Activated naive CD4-positive, alpha-beta T cell treated with anti-CD3 and anti-CD28 coated beads, Interleukin-2, amount 50 U/mL, for 72 hours (primary cell): ENCODE results near the gene GPC4. TPM values are rescaled to one million over a fixed set of nuclear protein-coding genes. Genes with fewer than 3 reads are reported as not detected.
A peak's percentile ranks its signal among the peaks of the same experiment; 100 is the strongest.
"Not testable (repeated sequence)": the region's sequence is repeated elsewhere in the genome, so short reads cannot be mapped to it uniquely, and the experiment has no call there.

ENCODE experiments used
- ATAC-seq, 2 donors: fragments of 150-1000 bp; cut with Tn5 transposase; 2 replicates each; pipeline ENCODE4 v1.10.0; 2021; ENCODE audit warnings: mild to moderate bottlenecking in 2 of 2, moderate library complexity in 2 of 2
- DNase-seq, 2 donors: peaks; one replicate each; pipeline ENCODE4 v3.0.0; 2021 to 2022; ENCODE audit warnings: low spot score in 2 of 2
- H3K27ac Mint-ChIP-seq, 2 donors: one replicate each; pipeline ENCODE4 v1.8.0; 2022; ENCODE audit warnings: mild to moderate bottlenecking in 2 of 2, mixed read lengths in 2 of 2
- H3K36me3 Mint-ChIP-seq, 2 donors: one replicate each; pipeline ENCODE4 v1.8.0; 2022; ENCODE audit warnings: mixed read lengths in 2 of 2
- H3K9me3 Mint-ChIP-seq, 2 donors: one replicate each; pipeline ENCODE4 v1.8.0; 2022; ENCODE audit warnings: mixed read lengths in 2 of 2
- total RNA-seq, 2 donors: library from RNA; stranded (reverse); gene quantifications; one replicate each; pipeline ENCODE4 v1.2.3, GENCODE V29; 2022

The GPC4 gene
- total RNA-seq, 2 donors from 2014 or later, result 0.27 TPM; not detected in 1

DNA sequence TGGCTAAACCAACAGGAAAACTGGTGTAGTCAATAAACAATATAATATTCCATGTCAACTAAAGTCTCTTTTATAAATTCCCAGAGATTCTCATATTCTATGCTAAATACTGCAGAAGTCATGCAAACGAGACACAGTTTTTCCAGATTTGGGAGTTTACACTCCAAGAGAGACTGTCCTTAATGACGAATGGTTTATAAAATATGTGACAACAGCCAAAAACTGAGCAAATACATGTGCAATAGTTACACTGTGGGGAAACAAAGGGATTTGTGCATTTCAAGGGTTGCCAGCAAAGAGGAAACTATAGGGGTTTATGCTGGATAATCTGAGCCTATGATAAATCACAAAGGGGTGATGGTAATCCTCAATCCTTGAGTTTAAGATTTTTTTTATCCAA lies 75.7 kb downstream of the GPC4 start:
- no peaks in the 10 kb centered on the region for H3K9me3 Mint-ChIP-seq
- DNase-seq (no peak), ATAC-seq (no peak)
- H3K36me3 Mint-ChIP-seq, result no peaks in the 10 kb centered on the region
- H3K27ac Mint-ChIP-seq, result no peak overlapping the region

- DNase-seq, result no peak
- Mint-ChIP-seq H3K9me3 (no peaks in the 10 kb centered on the region), H3K27ac (no peak overlapping the region), H3K36me3 (no peaks in the 10 kb centered on the region)
- ATAC-seq, result no peak
Observed at GRCh38 chrX:133337250-133337649, 78.0 kb downstream of the GPC4 start.

- H3K36me3 Mint-ChIP-seq, result no peaks in the 10 kb centered on the region
- ATAC-seq (no peak), DNase-seq (peak in 1 of 2 donors; percentile 4)
- H3K27ac Mint-ChIP-seq, result no peak overlapping the region
- H3K9me3 Mint-ChIP-seq, result no peaks in the 10 kb centered on the region
Observed at GRCh38 chrX:133335027-133335426, 80.3 kb downstream of the GPC4 start.

DNA sequence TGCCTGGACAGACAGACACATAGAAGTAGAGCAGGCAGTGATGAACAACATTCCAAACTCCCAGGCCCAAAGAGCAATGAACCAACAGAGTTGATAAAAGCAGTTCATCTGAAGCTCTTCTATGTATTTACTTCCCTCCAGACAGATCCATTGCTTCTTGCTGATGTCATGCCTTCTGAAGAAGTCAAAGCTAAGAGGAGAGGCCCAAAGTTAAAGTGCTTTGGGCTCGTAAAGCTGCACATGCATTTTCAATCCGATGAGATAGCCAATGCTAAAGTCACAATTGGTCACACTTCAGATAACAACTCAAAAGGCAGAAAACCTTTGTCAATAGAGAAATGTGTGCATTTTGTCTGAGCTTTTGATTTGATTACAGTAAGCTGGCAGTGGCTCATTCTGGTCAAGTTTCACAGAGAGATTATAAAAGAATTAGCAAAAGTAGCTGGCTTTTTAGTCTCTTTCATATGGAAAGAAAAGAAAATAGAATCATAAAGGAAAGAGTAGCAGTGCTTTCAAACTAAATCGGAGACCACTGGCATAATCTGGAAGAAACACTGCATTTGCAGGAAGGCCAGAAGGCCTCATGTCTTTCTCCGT lies 82.0 kb downstream of the GPC4 start:
- DNase-seq (no peak), ATAC-seq (no peak)
- H3K27ac Mint-ChIP-seq, result no peak overlapping the region
- H3K9me3 Mint-ChIP-seq, result no peaks in the 10 kb centered on the region
- no peaks in the 10 kb centered on the region for H3K36me3 Mint-ChIP-seq

- ATAC-seq, result no peak
- no peaks in the 10 kb centered on the region for H3K9me3 Mint-ChIP-seq
- H3K27ac Mint-ChIP-seq, result no peak overlapping the region
- DNase-seq, result no peak
- no peaks in the 10 kb centered on the region for H3K36me3 Mint-ChIP-seq
Observed at GRCh38 chrX:133332737-133333136, 82.6 kb downstream of the GPC4 start.

GRCh38 chrX:133330956-133331355 lies 84.3 kb downstream of the GPC4 start:
- no peak overlapping the region for H3K27ac Mint-ChIP-seq
- no peaks in the 10 kb centered on the region for H3K36me3 Mint-ChIP-seq
- no peaks in the 10 kb centered on the region for H3K9me3 Mint-ChIP-seq
- DNase-seq (no peak), ATAC-seq (no peak)

DNA sequence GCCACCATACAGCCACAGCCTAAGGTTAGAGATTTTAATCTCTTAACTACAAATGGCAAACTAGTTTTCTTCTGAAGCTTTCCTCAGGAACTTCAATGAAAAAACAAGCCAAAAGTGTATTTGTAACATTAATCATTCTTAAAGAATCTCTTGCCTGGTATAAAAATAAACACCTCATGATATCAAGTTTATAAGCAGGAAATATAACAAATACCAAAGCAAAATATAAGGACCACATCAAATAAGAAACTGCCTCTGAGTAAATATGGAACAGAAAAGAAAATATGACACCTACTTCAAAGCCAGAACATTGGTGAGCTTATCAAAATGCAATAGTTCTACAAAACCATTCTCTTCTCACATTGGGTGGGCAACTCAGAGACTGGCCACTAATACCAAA lies 89.9 kb downstream of the GPC4 start:
- H3K9me3 Mint-ChIP-seq, result no peaks in the 10 kb centered on the region
- ATAC-seq, result no peak
- DNase-seq, result no peak
- no peak overlapping the region for H3K27ac Mint-ChIP-seq
- H3K36me3 Mint-ChIP-seq, result no peaks in the 10 kb centered on the region

DNA sequence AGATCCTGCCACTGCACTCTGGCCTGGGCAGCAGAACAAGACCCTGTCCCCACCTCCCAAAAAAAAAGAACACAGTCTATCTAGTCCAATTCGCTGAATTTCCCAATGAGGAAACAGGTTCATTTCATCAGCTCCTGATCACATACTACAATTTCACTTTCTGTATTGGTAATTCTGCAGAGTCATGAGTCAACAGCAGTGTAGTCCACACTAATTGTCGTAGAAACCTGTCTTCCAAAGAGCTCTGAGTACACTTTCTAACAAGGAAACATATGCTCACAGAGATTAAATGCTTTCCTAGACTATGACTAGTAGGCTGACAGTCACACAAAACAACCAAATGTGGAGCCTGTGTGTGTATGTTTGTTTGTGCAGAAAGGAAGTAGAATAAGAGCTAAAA lies 91.9 kb downstream of the GPC4 start:
- Mint-ChIP-seq H3K9me3 (no peaks in the 10 kb centered on the region), H3K36me3 (no peaks in the 10 kb centered on the region), H3K27ac (no peak overlapping the region)
- ATAC-seq (peak in 1 of 2 donors; percentile 71), DNase-seq (no peak)

- not testable (repeated sequence) for H3K36me3 Mint-ChIP-seq, ATAC-seq, DNase-seq
Observed at GRCh38 chrX:133322269-133322668, 93.0 kb downstream of the GPC4 start.

DNA sequence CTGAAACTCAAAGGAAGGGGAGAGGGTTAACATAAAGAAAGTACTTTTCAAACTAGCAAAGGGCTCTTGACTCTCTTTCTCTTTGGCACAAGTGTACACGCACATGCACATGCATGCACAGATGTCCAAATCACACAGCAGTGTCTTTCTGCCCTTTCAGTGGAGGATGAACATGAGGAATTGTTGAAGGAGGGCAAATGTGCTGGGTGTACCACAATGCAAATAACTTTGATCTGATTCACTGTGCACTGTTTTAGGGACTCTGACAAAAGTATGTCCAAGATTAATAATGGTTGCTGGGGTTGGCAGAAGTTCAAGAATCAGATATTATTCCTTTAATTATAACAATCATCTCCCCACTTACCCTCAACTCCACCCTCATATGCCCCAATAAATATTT lies 93.8 kb downstream of the GPC4 start:
- no peak overlapping the region for H3K27ac Mint-ChIP-seq
- no peaks in the 10 kb centered on the region for H3K36me3 Mint-ChIP-seq
- H3K9me3 Mint-ChIP-seq, result no peaks in the 10 kb centered on the region
- DNase-seq (no peak), ATAC-seq (no peak)

More at GRCh38 chrX:133322269-133322668, 93.0 kb downstream of the GPC4 start:
- not testable (repeated sequence) for H3K27ac Mint-ChIP-seq, H3K9me3 Mint-ChIP-seq

DNA sequence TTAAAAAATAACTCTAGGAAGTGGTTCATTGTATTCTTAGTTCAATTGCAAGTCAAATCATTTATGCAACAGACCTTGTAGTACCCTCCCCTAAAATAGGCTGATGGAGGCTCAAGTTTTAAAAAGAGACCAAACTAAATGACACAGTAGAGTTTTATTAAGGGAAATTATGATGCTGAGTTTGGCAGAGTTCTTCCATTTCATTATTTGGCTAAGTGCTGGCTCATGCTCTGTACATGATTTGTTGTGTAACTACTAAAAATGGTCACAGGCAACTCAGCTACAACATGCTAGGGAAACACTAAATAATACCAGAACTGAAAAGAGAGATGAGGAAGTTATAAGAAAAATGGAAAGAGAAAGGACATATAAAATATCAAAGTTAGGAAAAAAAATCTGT lies 101.0 kb downstream of the GPC4 start:
- Mint-ChIP-seq H3K36me3 (no peaks in the 10 kb centered on the region), H3K9me3 (no peaks in the 10 kb centered on the region), H3K27ac (no peak overlapping the region)
- no peak for ATAC-seq
- no peak for DNase-seq

GRCh38 chrX:133308499-133308897 lies 106.8 kb downstream of the GPC4 start:
- DNase-seq (no peak), ATAC-seq (no peak)
- Mint-ChIP-seq H3K27ac (no peak overlapping the region), H3K9me3 (no peaks in the 10 kb centered on the region), H3K36me3 (no peaks in the 10 kb centered on the region)

- H3K27ac Mint-ChIP-seq, result no peak overlapping the region
- no peaks in the 10 kb centered on the region for H3K9me3 Mint-ChIP-seq
- ATAC-seq, result no peak
- DNase-seq, result no peak
- H3K36me3 Mint-ChIP-seq, result no peaks in the 10 kb centered on the region
Observed at GRCh38 chrX:133307637-133308498, 107.4 kb downstream of the GPC4 start.

- Mint-ChIP-seq H3K27ac (no peak overlapping the region), H3K9me3 (no peaks in the 10 kb centered on the region), H3K36me3 (no peaks in the 10 kb centered on the region)
- ATAC-seq (no peak), DNase-seq (no peak)
Observed at GRCh38 chrX:133307094-133307493, 108.2 kb downstream of the GPC4 start.

- Mint-ChIP-seq H3K27ac (no peak overlapping the region), H3K9me3 (no peaks in the 10 kb centered on the region), H3K36me3 (no peaks in the 10 kb centered on the region)
- ATAC-seq (no peak), DNase-seq (no peak)
Observed at GRCh38 chrX:133306316-133306715, 109.0 kb downstream of the GPC4 start.

- H3K36me3 Mint-ChIP-seq, result no peaks in the 10 kb centered on the region
- DNase-seq (no peak), ATAC-seq (no peak)
- no peaks in the 10 kb centered on the region for H3K9me3 Mint-ChIP-seq
- H3K27ac Mint-ChIP-seq, result no peak overlapping the region
Observed at GRCh38 chrX:133305348-133305747, 109.9 kb downstream of the GPC4 start.

DNA sequence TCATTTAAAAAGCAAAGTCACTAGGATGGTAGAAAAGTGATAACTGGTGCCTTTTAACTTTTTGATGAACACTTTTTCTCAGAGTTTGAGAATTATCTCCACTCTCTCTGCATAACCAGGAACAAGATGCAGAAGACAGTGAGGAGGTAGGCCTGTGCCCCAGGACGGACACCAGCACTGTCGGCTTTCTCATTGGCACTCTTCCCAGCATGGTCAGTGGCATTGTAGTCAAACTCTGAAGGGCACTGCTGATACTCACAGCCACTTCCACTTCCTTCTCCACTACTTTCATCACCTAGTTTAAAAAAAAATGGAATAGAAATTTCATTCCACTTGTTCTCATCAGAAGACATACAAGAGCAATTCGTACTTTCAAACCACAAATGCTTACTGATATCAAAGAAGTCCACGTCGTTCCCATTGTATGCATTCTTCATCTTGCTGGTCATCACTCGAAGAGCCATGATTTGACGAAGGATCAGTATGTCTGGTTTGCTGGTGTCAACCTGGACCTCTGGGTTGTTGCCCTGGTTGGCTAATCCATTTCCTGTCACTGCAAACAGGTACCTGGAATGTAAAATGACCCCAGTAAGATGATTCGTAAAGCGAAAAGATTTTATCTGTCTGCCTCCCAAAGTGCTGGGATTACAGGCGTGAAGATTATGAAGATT lies 112.4 kb downstream of the GPC4 start:
- ATAC-seq (no peak), DNase-seq (no peak)
- Mint-ChIP-seq H3K9me3 (no peaks in the 10 kb centered on the region), H3K27ac (no peak overlapping the region), H3K36me3 (no peaks in the 10 kb centered on the region)
